ENCODE data around the gene GID8. TPM values are rescaled to one million over a fixed set of nuclear protein-coding genes. Genes with fewer than 3 reads are reported as not detected.

Gene GID8
- total and polyA plus RNA-seq, 4 experiments from 2014 or later = 11.2 to 47.8 (median 31.7) TPM

- Histone ChIP-seq H3K27ac (ENCODE audit: low read depth, low read length) (no peak overlapping the region), H3K27me3 (ENCODE audit: insufficient read depth, low read length) (no peaks in the 10 kb centered on the region), H3K4me3 (ENCODE audit: low read length in 2 of 2) (no peak overlapping the region), H3K9me3 (ENCODE audit: control insufficient read depth in 1 of 2, low read length in 2 of 2) (no peaks in the 10 kb centered on the region), H3K4me1 (ENCODE audit: insufficient read depth, low read length) (no peaks in the 10 kb centered on the region), H3K36me3 (ENCODE audit: insufficient read depth, low read length) (no peaks in the 10 kb centered on the region)
- Mint-ChIP-seq H3K27me3 (no peaks in the 10 kb centered on the region), H3K27ac (no peak overlapping the region), H3K36me3 (no peaks in the 10 kb centered on the region), H3K9me3 (no peaks in the 10 kb centered on the region), H3K4me3 (no peak overlapping the region), H3K4me1 (peaks cover 0 to 3% (median 0%) of the 10 kb centered on the region in 4 donors)
- no peak for DNase-seq
- POLR2A ChIA-PET (ENCODE audit: partially characterized antibody) = no interaction called here
- intact Hi-C loops (cut with micrococcal nuclease) = no loop called here
- CTCF ChIA-PET (ENCODE audit: partially characterized antibody) = no interaction called here
Measured at GRCh38 chr20:62962891-62963613, 25.1 kb downstream of the GID8 start.

DNA sequence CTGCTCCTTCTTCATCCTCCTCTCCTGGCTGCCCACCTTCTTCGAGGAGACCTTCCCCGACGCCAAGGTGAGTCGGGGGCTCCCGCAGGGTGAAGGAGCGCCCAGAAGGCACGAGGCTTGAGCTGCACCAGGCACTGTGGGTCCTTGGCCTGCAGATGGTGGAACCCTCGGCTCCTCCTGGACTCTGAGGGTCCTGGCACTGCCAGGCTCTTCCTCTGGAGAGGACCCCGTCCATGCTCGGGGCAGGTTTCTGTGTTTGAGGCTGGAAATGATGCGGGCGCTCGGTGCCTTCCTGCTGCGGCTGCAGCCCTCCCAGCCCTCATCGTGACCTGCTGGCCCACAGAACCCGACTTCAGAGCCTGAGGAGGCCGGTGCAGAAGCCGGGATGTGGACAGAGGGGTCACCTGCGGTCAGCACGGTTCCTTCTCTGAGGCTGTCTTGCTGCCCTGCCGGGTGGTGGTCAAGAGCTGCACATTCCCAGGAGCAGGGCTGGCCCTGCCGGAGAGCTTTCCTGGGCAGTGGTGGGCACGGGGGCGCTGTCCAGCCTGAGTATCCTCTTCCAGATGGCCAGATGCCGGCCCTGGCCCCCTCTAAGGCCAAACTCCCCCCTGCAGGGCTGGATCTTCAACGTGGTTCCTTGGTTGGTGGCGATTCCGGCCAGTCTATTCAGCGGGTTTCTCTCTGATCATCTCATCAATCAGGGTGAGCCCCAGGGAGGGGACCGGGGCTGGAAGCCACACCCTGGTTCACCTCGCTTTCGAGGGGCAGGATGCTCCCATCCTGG is 25.9 kb downstream of the GID8 start:
- Histone ChIP-seq H3K9me3 (ENCODE audit: control insufficient read depth in 1 of 2, low read length in 2 of 2) (no peaks in the 10 kb centered on the region), H3K27ac (ENCODE audit: low read depth, low read length) (no peak overlapping the region), H3K4me1 (ENCODE audit: insufficient read depth, low read length) (no peaks in the 10 kb centered on the region), H3K4me3 (ENCODE audit: low read length in 2 of 2) (no peak overlapping the region), H3K36me3 (ENCODE audit: insufficient read depth, low read length) (no peaks in the 10 kb centered on the region), H3K27me3 (ENCODE audit: insufficient read depth, low read length) (no peaks in the 10 kb centered on the region)
- intact Hi-C loops (cut with micrococcal nuclease) = no loop called here
- DNase-seq = no peak
- no peaks in the 10 kb centered on the region for H3K36me3 Mint-ChIP-seq
- H3K27ac Mint-ChIP-seq = no peak overlapping the region
- ChIA-PET POLR2A (ENCODE audit: partially characterized antibody) (no interaction called here), CTCF (ENCODE audit: partially characterized antibody) (no interaction called here)
- no peaks in the 10 kb centered on the region for H3K27me3 Mint-ChIP-seq
- no peaks in the 10 kb centered on the region for H3K9me3 Mint-ChIP-seq
- peaks cover 0 to 3% (median 0%) of the 10 kb centered on the region in 4 donors for H3K4me1 Mint-ChIP-seq
- no peak overlapping the region for H3K4me3 Mint-ChIP-seq

DNA sequence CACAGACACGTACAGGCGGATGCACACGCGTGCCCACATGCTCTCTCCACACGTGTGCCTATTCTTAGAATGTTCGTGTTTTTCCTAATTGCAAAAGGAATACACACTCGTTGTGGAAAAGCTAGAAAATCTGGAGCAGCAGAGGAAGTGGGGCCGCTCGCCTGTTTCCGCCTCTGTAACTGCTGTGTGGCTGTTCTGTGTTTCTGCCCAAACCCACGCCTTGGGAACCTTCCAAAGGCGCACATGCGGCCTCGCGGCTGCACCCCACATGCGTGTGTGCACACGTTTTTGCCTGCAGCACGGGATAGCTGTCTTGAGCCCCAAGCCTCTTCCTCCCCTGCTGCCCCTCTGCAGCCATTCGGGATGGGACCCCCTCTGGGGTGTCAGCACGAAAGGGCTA is 26.8 kb downstream of the GID8 start:
- H3K4me1 Mint-ChIP-seq = peaks cover 0 to 2% (median 0%) of the 10 kb centered on the region in 4 donors
- no peak overlapping the region for H3K4me3 Mint-ChIP-seq
- Histone ChIP-seq H3K27ac (ENCODE audit: low read depth, low read length) (no peak overlapping the region), H3K9me3 (ENCODE audit: control insufficient read depth in 1 of 2, low read length in 2 of 2) (no peaks in the 10 kb centered on the region), H3K4me1 (ENCODE audit: insufficient read depth, low read length) (no peaks in the 10 kb centered on the region), H3K27me3 (ENCODE audit: insufficient read depth, low read length) (no peaks in the 10 kb centered on the region), H3K36me3 (ENCODE audit: insufficient read depth, low read length) (no peaks in the 10 kb centered on the region), H3K4me3 (ENCODE audit: low read length in 2 of 2) (no peak overlapping the region)
- no peaks in the 10 kb centered on the region for H3K27me3 Mint-ChIP-seq
- ChIA-PET POLR2A (ENCODE audit: partially characterized antibody) (no interaction called here), CTCF (ENCODE audit: partially characterized antibody) (no interaction called here)
- no peaks in the 10 kb centered on the region for H3K36me3 Mint-ChIP-seq
- DNase-seq = no peak
- no peak overlapping the region for H3K27ac Mint-ChIP-seq
- intact Hi-C loops (cut with micrococcal nuclease) = no loop called here
- no peaks in the 10 kb centered on the region for H3K9me3 Mint-ChIP-seq

- Histone ChIP-seq H3K27ac (ENCODE audit: low read depth, low read length) (no peak overlapping the region), H3K27me3 (ENCODE audit: insufficient read depth, low read length) (no peaks in the 10 kb centered on the region), H3K9me3 (ENCODE audit: control insufficient read depth in 1 of 2, low read length in 2 of 2) (no peaks in the 10 kb centered on the region), H3K36me3 (ENCODE audit: insufficient read depth, low read length) (no peaks in the 10 kb centered on the region), H3K4me1 (ENCODE audit: insufficient read depth, low read length) (no peaks in the 10 kb centered on the region), H3K4me3 (ENCODE audit: low read length in 2 of 2) (no peak overlapping the region)
- no peaks in the 10 kb centered on the region for H3K36me3 Mint-ChIP-seq
- intact Hi-C loops (cut with micrococcal nuclease) = no loop called here
- no peaks in the 10 kb centered on the region for H3K4me1 Mint-ChIP-seq
- ChIA-PET POLR2A (ENCODE audit: partially characterized antibody) (interaction anchor here (1.4 kb wide), 1 partner anchor 11 kb away, joined by 5 read pairs; no protein-coding TSS in a partner anchor), CTCF (ENCODE audit: partially characterized antibody) (no interaction called here)
- H3K4me3 Mint-ChIP-seq = no peak overlapping the region
- H3K9me3 Mint-ChIP-seq = no peaks in the 10 kb centered on the region
- H3K27ac Mint-ChIP-seq = no peak overlapping the region
- DNase-seq = no peak
- no peaks in the 10 kb centered on the region for H3K27me3 Mint-ChIP-seq
Measured at GRCh38 chr20:62965363-62965771, 27.4 kb downstream of the GID8 start.

DNA sequence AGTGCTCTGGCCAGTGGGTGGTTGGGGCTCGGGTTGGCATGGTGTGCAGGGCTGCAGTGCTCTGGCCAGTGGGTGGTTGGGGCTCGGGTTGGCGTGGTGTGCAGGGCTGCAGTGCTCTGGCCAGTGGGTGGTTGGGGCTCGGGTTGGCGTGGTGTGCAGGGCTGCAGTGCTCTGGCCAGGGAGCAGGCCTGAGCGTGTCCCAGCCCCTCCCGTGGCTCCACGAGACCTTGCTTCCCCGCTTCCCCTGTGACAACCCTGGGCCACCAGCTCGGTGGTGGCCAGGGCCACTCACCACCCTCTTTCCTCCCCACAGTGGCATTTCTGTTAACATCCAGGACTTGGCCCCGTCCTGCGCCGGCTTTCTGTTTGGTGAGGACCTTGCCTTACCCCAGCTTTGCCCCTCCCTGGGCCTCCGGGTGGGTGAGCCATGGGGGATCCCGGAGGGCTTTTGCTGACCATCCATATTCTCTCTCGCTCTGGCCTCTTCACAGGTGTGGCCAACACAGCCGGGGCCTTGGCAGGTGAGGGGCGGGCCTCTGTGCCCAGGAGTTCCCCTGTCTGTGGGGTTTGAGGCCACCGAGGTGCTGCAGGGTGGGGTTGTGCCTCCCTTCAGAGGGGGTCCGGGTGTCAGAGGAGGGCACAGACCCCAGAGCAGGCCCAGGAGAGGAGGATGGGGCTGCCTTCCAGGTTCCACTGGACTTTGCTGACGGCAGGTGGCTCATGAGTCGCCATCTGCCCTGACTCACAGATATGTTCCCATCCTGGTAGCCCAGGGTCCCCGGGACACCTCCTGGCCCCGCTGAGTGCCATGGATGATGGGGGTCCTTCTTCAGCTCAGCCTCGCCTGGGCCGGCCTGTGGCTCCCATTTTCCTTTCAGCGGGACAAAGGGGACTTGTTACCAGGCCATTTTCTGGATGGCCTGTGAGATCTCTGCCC is 28.5 kb downstream of the GID8 start:
- Histone ChIP-seq H3K4me1 (ENCODE audit: insufficient read depth, low read length) (no peaks in the 10 kb centered on the region), H3K36me3 (ENCODE audit: insufficient read depth, low read length) (no peaks in the 10 kb centered on the region), H3K27me3 (ENCODE audit: insufficient read depth, low read length) (no peaks in the 10 kb centered on the region), H3K9me3 (ENCODE audit: control insufficient read depth in 1 of 2, low read length in 2 of 2) (no peaks in the 10 kb centered on the region), H3K27ac (ENCODE audit: low read depth, low read length) (no peak overlapping the region), H3K4me3 (ENCODE audit: low read length in 2 of 2) (no peak overlapping the region)
- H3K9me3 Mint-ChIP-seq = no peaks in the 10 kb centered on the region
- H3K4me3 Mint-ChIP-seq = no peak overlapping the region
- peaks cover under 1 to 3% (median 1%) of the 10 kb centered on the region in 4 donors for H3K4me1 Mint-ChIP-seq
- CTCF ChIA-PET (ENCODE audit: partially characterized antibody) = interaction anchor here (0.6 kb wide), 1 partner anchor 42 kb away, joined by 3 read pairs; no protein-coding TSS in a partner anchor
- no peak for DNase-seq
- no peaks in the 10 kb centered on the region for H3K36me3 Mint-ChIP-seq
- peaks cover 2 to 3% of the 10 kb centered on the region in 2 donors for H3K27me3 Mint-ChIP-seq
- H3K27ac Mint-ChIP-seq = no peak overlapping the region
- POLR2A ChIA-PET (ENCODE audit: partially characterized antibody) = interaction anchor here (1.4 kb wide), 1 partner anchor 12 kb away, joined by 5 read pairs; no protein-coding TSS in a partner anchor
- intact Hi-C loops (cut with micrococcal nuclease) = no loop called here

- Histone ChIP-seq H3K27me3 (ENCODE audit: insufficient read depth, low read length) (no peaks in the 10 kb centered on the region), H3K36me3 (ENCODE audit: insufficient read depth, low read length) (no peaks in the 10 kb centered on the region), H3K9me3 (ENCODE audit: control insufficient read depth in 1 of 2, low read length in 2 of 2) (no peaks in the 10 kb centered on the region), H3K4me1 (ENCODE audit: insufficient read depth, low read length) (no peaks in the 10 kb centered on the region), H3K27ac (ENCODE audit: low read depth, low read length) (no peak overlapping the region), H3K4me3 (ENCODE audit: low read length in 2 of 2) (no peak overlapping the region)
- CTCF ChIA-PET (ENCODE audit: partially characterized antibody) = interaction anchor here (0.6 kb wide), 1 partner anchor 42 kb away, joined by 3 read pairs; no protein-coding TSS in a partner anchor
- peak in 1 of 5 donors; percentile 34 for DNase-seq
- Mint-ChIP-seq H3K27me3 (peaks cover 8 to 9% of the 10 kb centered on the region in 2 donors), H3K36me3 (no peaks in the 10 kb centered on the region), H3K9me3 (no peaks in the 10 kb centered on the region), H3K4me3 (no peak overlapping the region), H3K27ac (no peak overlapping the region), H3K4me1 (peaks cover 7 to 9% (median 8%) of the 10 kb centered on the region in 4 donors)
- intact Hi-C loops (cut with micrococcal nuclease) = no loop called here
- POLR2A ChIA-PET (ENCODE audit: partially characterized antibody) = no interaction called here
Measured at GRCh38 chr20:62967149-62967501, 29.2 kb downstream of the GID8 start.

Data from CD4-positive, alpha-beta memory T cell (primary cell).